K562 (cell line): Measurements from ENCODE around the gene ZNF440. TPM values are rescaled to one million over a fixed set of nuclear protein-coding genes. Genes with fewer than 3 reads are reported as not detected.

Experiments used
- ATF3 ChIP-seq, 2 experiments: fragments of 450-650 bp in 1 of 2; sonication (generic) in 1 of 2; formaldehyde crosslinking in 1 of 2; IDR thresholded peaks in 1 of 2; conservative IDR thresholded peaks in 1 of 2; 2 replicates each; pipeline versions ENCODE4 v1.6.1 to v1.8.1; 2016 to 2023; ENCODE audit warnings: mild to moderate bottlenecking in 2 of 2, moderate library complexity in 2 of 2, inconsistent platforms in 1 of 2, missing genetic modification reagents in 1 of 2
- CREB3 ChIP-seq: fragments of 450-650 bp; conservative IDR thresholded peaks from 2 replicates; pipeline ENCODE4 v1.6.1; 2016; ENCODE audit warnings: missing genetic modification characterization, low read depth, mild to moderate bottlenecking, missing compliant biosample characterization, moderate library complexity
- CREBBP ChIP-seq: IDR thresholded peaks from one replicate; pipeline ENCODE4 v1.6.1; 2012; ENCODE audit warnings: low read depth, mild to moderate bottlenecking, control low read depth, inconsistent platforms, low read length
- E2F4 ChIP-seq: sonication (generic); formaldehyde crosslinking; IDR thresholded peaks from 2 replicates; pipeline ENCODE4 v1.8.0; 2022; ENCODE audit warnings: mild to moderate bottlenecking, low read depth, missing genetic modification reagents
- E2F6 ChIP-seq, 2 experiments: IDR thresholded peaks; 2 replicates each; pipeline ENCODE4 v1.6.1; 2011; ENCODE audit warnings: borderline replicate concordance in 1 of 2, control low read depth in 1 of 2, low read depth in 1 of 2, low read length in 1 of 2, mild to moderate bottlenecking in 1 of 2, mixed read lengths in 1 of 2, moderate library complexity in 1 of 2; ENCODE audit not compliant: insufficient read depth in 1 of 2, insufficient read length in 1 of 2, poor library complexity in 1 of 2, severe bottlenecking in 1 of 2; ENCODE audit errors: extremely low read depth in 1 of 2
- ETV6 ChIP-seq, 3 experiments: fragments of 150-350 bp in 1 of 3; sonication (generic) in 1 of 3; formaldehyde crosslinking in 1 of 3; IDR thresholded peaks; 2 replicates each; pipeline versions ENCODE4 v1.6.1 to v1.8.0; 2014 to 2022; ENCODE audit warnings: borderline replicate concordance in 2 of 3, low read depth in 2 of 3, antibody characterized with exemption in 1 of 3, low read length in 1 of 3, mild to moderate bottlenecking in 1 of 3, missing genetic modification reagents in 1 of 3
- FOSL1 ChIP-seq: fragments of 200-800 bp; sonication (Bioruptor generic); conservative IDR thresholded peaks from 2 replicates; pipeline ENCODE4 v1.6.1; 2016; ENCODE audit warnings: missing genetic modification characterization, missing compliant biosample characterization
- HBP1 ChIP-seq: fragments of 450-650 bp; formaldehyde crosslinking; IDR thresholded peaks from 2 replicates; pipeline ENCODE4 v1.4.0; 2022; ENCODE audit warnings: missing genetic modification characterization
- HINFP ChIP-seq: fragments of 450-650 bp; conservative IDR thresholded peaks from 2 replicates; pipeline ENCODE4 v1.6.1; 2016; ENCODE audit warnings: missing genetic modification characterization, low read depth, mild to moderate bottlenecking, control low read depth, missing compliant biosample characterization
- JUN ChIP-seq, 2 experiments: sonication (generic) in 1 of 2; formaldehyde crosslinking in 1 of 2; IDR thresholded peaks; 2 replicates each; pipeline versions ENCODE4 v1.6.1 to v1.8.0; 2012 to 2022; ENCODE audit warnings: borderline replicate concordance in 2 of 2, mild to moderate bottlenecking in 2 of 2, improper control_type of control experiment in 1 of 2, low read depth in 1 of 2, low read length in 1 of 2, missing genetic modification reagents in 1 of 2
- MEIS2 ChIP-seq: fragments of 450-650 bp; IDR thresholded peaks from 2 replicates; pipeline ENCODE4 v1.6.1; 2014; ENCODE audit warnings: mild to moderate bottlenecking; ENCODE audit not compliant: partially characterized antibody
- PHF8 ChIP-seq: fragments of 200-600 bp; sonication (generic); IDR thresholded peaks from 2 replicates; pipeline ENCODE4 v1.6.1; 2012; ENCODE audit warnings: mixed run types, mild to moderate bottlenecking, inconsistent platforms, low read length, moderate library complexity, borderline replicate concordance
- SMARCE1 ChIP-seq: fragments of 450-650 bp; IDR thresholded peaks from 2 replicates; pipeline ENCODE4 v1.7.1; 2016; ENCODE audit warnings: mild to moderate bottlenecking
- SOX6 ChIP-seq: fragments of 450-650 bp; IDR thresholded peaks from 2 replicates; pipeline ENCODE4 v1.6.1; 2014; ENCODE audit warnings: mild to moderate bottlenecking
- ZNF184 ChIP-seq: sonication (generic); formaldehyde crosslinking; IDR thresholded peaks from 2 replicates; pipeline ENCODE4 v1.5.0; 2020; ENCODE audit warnings: missing genetic modification reagents
- polyA plus RNA-seq, 8 experiments: library from polyadenylated mRNA; depleted of rRNA in 4 of 8; stranded (reverse) in 5 of 8; unstranded in 3 of 8; fragments of >200 nt; fragmentation: Nextera tagmentation in 2 of 8; fragmentation: Illumina TruSeq in 1 of 8; extraction: Ambion mirVana in 2 of 8; extraction: Trizol in 1 of 8; gene quantifications; 2 replicates each; pipeline versions ENCODE4 v1.2.1 to v1.2.3, GENCODE V29; 2011 to 2014; ENCODE audit warnings: inconsistent platforms in 1 of 8, missing spikeins in 1 of 8
- total RNA-seq, 7 experiments: library from RNA; depleted of rRNA in 6 of 7; stranded (reverse); fragments of >200 nt in 6 of 7; fragmentation: Illumina TruSeq in 2 of 7; extraction: Trizol in 2 of 7; gene quantifications; 2 replicates each; pipeline versions ENCODE4 v1.2.1 to v1.2.3, GENCODE V29; 2011 to 2021; ENCODE audit warnings: low replicate concordance in 1 of 7

ZNF440 gene
- total and polyA plus RNA-seq, 9 of the 15 experiments (the other 6 are each of a cell fraction or from before 2014, with no cell fraction given): 5.9 to 32.6 (median 13.4) TPM

- TF ChIP-seq HBP1 (no peak), ZNF184 (CRISPR knock-in tag) (no peak), FOSL1 (tag) (peak; percentile 93), MEIS2 (peak; percentile 67), JUN (IDR thresholded peaks at IDR 0.05; ENCODE audit: borderline replicate concordance, low read depth, low read length) (peak; percentile 82), JUN (CRISPR knock-in tag; IDR thresholded peaks at IDR 0.05; ENCODE audit: borderline replicate concordance) (no peak), SMARCE1 (peak; percentile 48; the same call in 1 of the 2 replicates), HINFP (tag) (no peak), SOX6 (peak; percentile 8; the same call in 1 of the 2 replicates), E2F6 (IDR thresholded peaks at IDR 0.05; ENCODE audit: borderline replicate concordance in 1 of 2, extremely low read depth in 1 of 2, insufficient read depth in 1 of 2, insufficient read length in 1 of 2, low read depth in 1 of 2, low read length in 1 of 2, poor library complexity in 1 of 2, severe bottlenecking in 1 of 2) (peak in 1 of 2 experiments; percentile 29), CREB3 (tag) (no peak), ATF3 (IDR thresholded peaks at IDR 0.05) (peak; percentile 81), ATF3 (CRISPR knock-in tag; conservative IDR thresholded peaks at IDR 0.05) (no peak), CREBBP (no peak), E2F4 (0 out of 2 replicates have a peak, but pooled peaks have one; percentile 27), ETV6 (IDR thresholded peaks at IDR 0.05; ENCODE audit: borderline replicate concordance in 1 of 2, low read depth in 2 of 2, low read length in 1 of 2) (no peak), ETV6 (CRISPR knock-in tag; IDR thresholded peaks at IDR 0.05; ENCODE audit: borderline replicate concordance) (no peak), PHF8 (no peak)
Measured at GRCh38 chr19:11821474-11822109, 7.5 kb downstream of the ZNF440 start (continued).
